ENCODE measurements around the gene MCU. TPM values are rescaled to one million over a fixed set of nuclear protein-coding genes. Genes with fewer than 3 reads are reported as not detected.

The MCU gene
- total RNA-seq, 1 donor from 2014 or later = 20.3 TPM

GRCh38 chr10:72744566-72744965 is 52.6 kb downstream of the MCU start:
- TF ChIP-seq CTCF (IDR thresholded peaks at IDR 0.05; ENCODE audit: borderline replicate concordance) = no peak
- intact Hi-C loops (cut with micrococcal nuclease) = no loop called here
- H3K4me1 ChIP-seq = peaks cover 50% of the 10 kb centered on the region

GRCh38 chr10:72746426-72747363 is 54.8 kb downstream of the MCU start:
- no peak overlapping the region for H3K4me3 ChIP-seq
- intact Hi-C loops (cut with micrococcal nuclease) = no loop called here
- no peaks in the 10 kb centered on the region for H3K27me3 ChIP-seq (ENCODE audit: low read depth)
- H3K27ac ChIP-seq (replicated peaks) = no peak overlapping the region
- H3K36me3 ChIP-seq = no peaks in the 10 kb centered on the region
- no peaks in the 10 kb centered on the region for H3K9me3 ChIP-seq (replicated peaks)
- peaks cover 30% of the 10 kb centered on the region for H3K4me1 ChIP-seq
- TF ChIP-seq CTCF (IDR thresholded peaks at IDR 0.05; ENCODE audit: borderline replicate concordance) = no peak
- DNase-seq = no peak

More at GRCh38 chr10:72744566-72744965, 52.6 kb downstream of the MCU start:
- Histone ChIP-seq H3K9me3 (replicated peaks) (no peaks in the 10 kb centered on the region), H3K36me3 (no peaks in the 10 kb centered on the region), H3K27ac (replicated peaks) (no peak overlapping the region), H3K4me3 (no peak overlapping the region), H3K27me3 (ENCODE audit: low read depth) (no peaks in the 10 kb centered on the region)
- no peak for DNase-seq

- Histone ChIP-seq H3K9me3 (replicated peaks) (no peaks in the 10 kb centered on the region), H3K27me3 (ENCODE audit: low read depth) (no peaks in the 10 kb centered on the region), H3K27ac (replicated peaks) (no peak overlapping the region), H3K4me3 (no peak overlapping the region), H3K36me3 (no peaks in the 10 kb centered on the region), H3K4me1 (peaks cover 30% of the 10 kb centered on the region)
- no peak for TF ChIP-seq CTCF (IDR thresholded peaks at IDR 0.05; ENCODE audit: borderline replicate concordance)
- intact Hi-C loops (cut with micrococcal nuclease) = no loop called here
- no peak for DNase-seq
These were observed 55.6 kb downstream of the MCU start for GRCh38 chr10:72747521-72747920.

GRCh38 chr10:72753760-72754231 is 61.9 kb downstream of the MCU start:
- Histone ChIP-seq H3K36me3 (no peaks in the 10 kb centered on the region), H3K4me1 (no peaks in the 10 kb centered on the region), H3K27me3 (ENCODE audit: low read depth) (no peaks in the 10 kb centered on the region), H3K27ac (replicated peaks) (no peak overlapping the region), H3K9me3 (replicated peaks) (no peaks in the 10 kb centered on the region), H3K4me3 (no peak overlapping the region)
- no peak for DNase-seq
- intact Hi-C loops (cut with micrococcal nuclease) = no loop called here
- no peak for TF ChIP-seq CTCF (IDR thresholded peaks at IDR 0.05; ENCODE audit: borderline replicate concordance)

GRCh38 chr10:72754275-72755032 is 62.5 kb downstream of the MCU start:
- no peaks in the 10 kb centered on the region for H3K9me3 ChIP-seq (replicated peaks)
- no peaks in the 10 kb centered on the region for H3K36me3 ChIP-seq
- H3K4me3 ChIP-seq = no peak overlapping the region
- intact Hi-C loops (cut with micrococcal nuclease) = no loop called here
- no peaks in the 10 kb centered on the region for H3K4me1 ChIP-seq
- no peak overlapping the region for H3K27ac ChIP-seq (replicated peaks)
- no peak for TF ChIP-seq CTCF (IDR thresholded peaks at IDR 0.05; ENCODE audit: borderline replicate concordance)
- no peak for DNase-seq
- no peaks in the 10 kb centered on the region for H3K27me3 ChIP-seq (ENCODE audit: low read depth)

Data from left ventricle myocardium inferior (tissue), 1 donor.